ENCODE measurements around the gene TRUB2.
"Not testable (repeated sequence)": the region's sequence is repeated elsewhere in the genome, so short reads cannot be mapped to it uniquely, and the experiment has no call there.

Gene TRUB2

GRCh38 chr9:128340691-128341434 lies 18.6 kb upstream of the TRUB2 start:
- H4K91ac ChIP-seq (ENCODE audit: low read length): no peak overlapping the region
- no peak for DNase-seq
- peak overlapping the region; percentile 35 for H4K8ac ChIP-seq (ENCODE audit: low read length)
- H3K14ac ChIP-seq (ENCODE audit: low read length in 2 of 2): peak overlapping the region in 1 of 2 experiments; percentile 94
- H3K9ac ChIP-seq (ENCODE audit: low read length): peak overlapping the region; percentile 88
- peak overlapping the region; percentile 94 for H3K4me2 ChIP-seq (ENCODE audit: low read length, poor library complexity, severe bottlenecking)
- peak overlapping the region; percentile 43 for H2AFZ ChIP-seq (ENCODE audit: low read depth, low read length)
- no peak overlapping the region for H2BK120ac ChIP-seq (ENCODE audit: low read depth, low read length)
- no peak overlapping the region for H3K27ac ChIP-seq (ENCODE audit: low read length, poor library complexity, severe bottlenecking)
- H2BK15ac ChIP-seq (ENCODE audit: low read depth, poor library complexity, severe bottlenecking): no peak overlapping the region
- peak overlapping the region in 1 of 2 experiments; percentile 2 for H2BK12ac ChIP-seq (ENCODE audit: low read length in 2 of 2)
- H3K4me3 ChIP-seq (ENCODE audit: insufficient read depth in 1 of 2, low read depth in 1 of 2, low read length in 2 of 2): peak overlapping the region; percentile 80 to 89
- H2BK5ac ChIP-seq (ENCODE audit: low read depth, low read length, poor library complexity, severe bottlenecking): no peak overlapping the region
- peaks cover 20% of the 10 kb centered on the region for H3K79me1 ChIP-seq (replicated peaks; ENCODE audit: low read length, poor library complexity, severe bottlenecking)
- H3K27me3 ChIP-seq (ENCODE audit: control insufficient read depth in 1 of 2, insufficient read depth in 1 of 2, low read length in 2 of 2): no peaks in the 10 kb centered on the region
- no peak overlapping the region for H2AK5ac ChIP-seq (ENCODE audit: low read length, severe bottlenecking)
- H3K4ac ChIP-seq (ENCODE audit: low read depth in 1 of 2, low read length in 2 of 2): no peak overlapping the region
- peaks cover 6% of the 10 kb centered on the region for H3K4me1 ChIP-seq (ENCODE audit: control insufficient read depth, insufficient read depth, low read depth, low read length)
- peak overlapping the region in 1 of 2 experiments; percentile 66 for H3K23ac ChIP-seq (ENCODE audit: low read length in 2 of 2)
- H3K9me3 ChIP-seq (ENCODE audit: control insufficient read depth, low read length): no peaks in the 10 kb centered on the region
- peak overlapping the region in 1 of 2 experiments; percentile 67 for H3K18ac ChIP-seq (ENCODE audit: low read depth in 1 of 2, low read length in 2 of 2)
- WGBS: under 1% methylated on average over 41 of the region's 48 CpGs
- peaks cover 32 to 36% of the 10 kb centered on the region in 2 experiments for H3K36me3 ChIP-seq (ENCODE audit: control insufficient read depth in 1 of 2, insufficient read depth in 2 of 2, low read depth in 1 of 2, low read length in 2 of 2)

DNA sequence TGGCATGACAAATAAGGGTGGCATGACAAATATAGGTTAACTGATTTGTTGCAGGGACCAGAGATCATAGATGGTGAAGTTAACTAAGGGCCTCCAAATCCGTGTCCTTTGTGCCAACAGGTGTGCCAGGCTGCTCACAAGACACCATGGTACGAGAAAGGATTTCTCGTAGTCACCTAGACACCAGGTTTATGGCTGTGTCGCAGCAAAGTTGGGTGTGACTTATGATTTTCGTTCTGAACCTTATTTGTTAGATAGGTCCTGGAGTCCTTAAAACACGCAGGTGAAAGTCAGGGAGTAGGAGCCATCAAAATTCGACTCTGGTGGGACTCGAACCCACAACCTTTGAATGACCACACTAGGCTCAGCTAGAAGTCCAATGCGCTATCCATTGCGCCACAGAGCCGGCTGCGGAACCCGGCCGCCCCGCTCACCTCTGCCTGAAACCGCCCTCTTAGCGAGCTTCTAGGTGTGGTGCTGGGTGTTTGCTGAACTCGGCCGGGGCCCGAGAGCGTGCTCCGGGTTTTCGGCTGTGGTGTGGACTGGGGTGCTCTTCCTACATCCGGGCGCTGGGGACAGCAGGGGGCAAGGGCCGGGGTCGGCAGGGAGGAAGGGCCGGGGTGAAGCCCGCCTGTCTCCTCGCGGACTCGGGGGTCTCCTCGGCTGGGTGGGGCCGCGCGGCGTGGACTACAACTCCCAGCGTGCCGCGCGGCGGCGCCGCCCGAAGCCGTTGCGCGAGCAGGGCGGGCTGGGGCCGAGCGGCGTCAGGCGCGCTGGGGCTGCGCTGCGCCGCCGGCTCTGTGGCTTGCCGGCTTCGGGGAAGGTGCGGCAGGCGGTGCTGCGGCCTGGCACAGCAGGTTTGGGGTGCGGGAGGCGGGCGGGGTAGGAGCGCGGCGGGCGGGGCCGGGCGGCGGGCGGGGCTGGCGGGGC lies 17.8 kb upstream of the TRUB2 start, which contains the start of gene SLC27A4:
TSS of gene SLC27A4 (plus strand) at position 767 of the 930 bp plus-strand sequence. CDS start 2,606 bp downstream, outside the sequence.
- peak within 1 kb of the TSS; percentile 85 for H2AFZ ChIP-seq (ENCODE audit: low read depth, low read length)
- H3K4me2 ChIP-seq (ENCODE audit: low read length, poor library complexity, severe bottlenecking): peak within 1 kb of the TSS; percentile 94
- peak; percentile 71 for DNase-seq
- H4K8ac ChIP-seq (ENCODE audit: low read length): peak within 1 kb of the TSS; percentile 83
- H2BK120ac ChIP-seq (ENCODE audit: low read depth, low read length): no peak within 1 kb of the TSS
- H3K27ac ChIP-seq (ENCODE audit: low read length, poor library complexity, severe bottlenecking): no peak within 1 kb of the TSS
- peak within 1 kb of the TSS; percentile 60 for H2BK15ac ChIP-seq (ENCODE audit: low read depth, poor library complexity, severe bottlenecking)
- H4K91ac ChIP-seq (ENCODE audit: low read length): peak within 1 kb of the TSS; percentile 16
- H3K9me3 ChIP-seq (ENCODE audit: control insufficient read depth, low read length): no peaks in the 10 kb centered on the region
- peak within 1 kb of the TSS in 1 of 2 experiments; percentile 94 for H3K14ac ChIP-seq (ENCODE audit: low read length in 2 of 2)
- H3K9ac ChIP-seq (ENCODE audit: low read length): peak within 1 kb of the TSS; percentile 88
- peaks cover 6% of the 10 kb centered on the region for H3K4me1 ChIP-seq (ENCODE audit: control insufficient read depth, insufficient read depth, low read depth, low read length)
- H3K4ac ChIP-seq (ENCODE audit: low read depth in 1 of 2, low read length in 2 of 2): peak within 1 kb of the TSS in 1 of 2 experiments; percentile 40
- peak within 1 kb of the TSS; percentile 80 to 89 for H3K4me3 ChIP-seq (ENCODE audit: insufficient read depth in 1 of 2, low read depth in 1 of 2, low read length in 2 of 2)
- H3K27me3 ChIP-seq (ENCODE audit: control insufficient read depth in 1 of 2, insufficient read depth in 1 of 2, low read length in 2 of 2): no peaks in the 10 kb centered on the region
- peak within 1 kb of the TSS in 1 of 2 experiments; percentile 67 for H3K18ac ChIP-seq (ENCODE audit: low read depth in 1 of 2, low read length in 2 of 2)
- WGBS: 11% methylated on average over 44 of the region's 75 CpGs
- peaks cover 24 to 28% of the 10 kb centered on the region in 2 experiments for H3K36me3 ChIP-seq (ENCODE audit: control insufficient read depth in 1 of 2, insufficient read depth in 2 of 2, low read depth in 1 of 2, low read length in 2 of 2)
- H3K79me1 ChIP-seq (replicated peaks; ENCODE audit: low read length, poor library complexity, severe bottlenecking): peaks cover 18% of the 10 kb centered on the region
- peak within 1 kb of the TSS in 1 of 2 experiments; percentile 2 for H2BK12ac ChIP-seq (ENCODE audit: low read length in 2 of 2)
- no peak within 1 kb of the TSS for H2AK5ac ChIP-seq (ENCODE audit: low read length, severe bottlenecking)
- H3K23ac ChIP-seq (ENCODE audit: low read length in 2 of 2): peak within 1 kb of the TSS in 1 of 2 experiments; percentile 66
- H2BK5ac ChIP-seq (ENCODE audit: low read depth, low read length, poor library complexity, severe bottlenecking): no peak within 1 kb of the TSS

GRCh38 chr9:128338852-128339614 lies 16.8 kb upstream of the TRUB2 start:
- 95% methylated on average over 14 of the region's 15 CpGs for WGBS

More at GRCh38 chr9:128338852-128339614, 16.8 kb upstream of the TRUB2 start:
- not testable (repeated sequence) for H4K91ac ChIP-seq (ENCODE audit: low read length); H2BK12ac ChIP-seq (ENCODE audit: low read length in 2 of 2); H4K8ac ChIP-seq (ENCODE audit: low read length); H3K14ac ChIP-seq (ENCODE audit: low read length in 2 of 2); H3K9ac ChIP-seq (ENCODE audit: low read length); H2BK15ac ChIP-seq (ENCODE audit: low read depth, poor library complexity, severe bottlenecking); H2AK5ac ChIP-seq (ENCODE audit: low read length, severe bottlenecking); H2BK120ac ChIP-seq (ENCODE audit: low read depth, low read length); H3K4me1 ChIP-seq (ENCODE audit: control insufficient read depth, insufficient read depth, low read depth, low read length); H3K9me3 ChIP-seq (ENCODE audit: control insufficient read depth, low read length); H3K18ac ChIP-seq (ENCODE audit: low read depth in 1 of 2, low read length in 2 of 2); H3K23ac ChIP-seq (ENCODE audit: low read length in 2 of 2); H3K4me2 ChIP-seq (ENCODE audit: low read length, poor library complexity, severe bottlenecking); H3K4me3 ChIP-seq (ENCODE audit: insufficient read depth in 1 of 2, low read depth in 1 of 2, low read length in 2 of 2); H2AFZ ChIP-seq (ENCODE audit: low read depth, low read length); H2BK5ac ChIP-seq (ENCODE audit: low read depth, low read length, poor library complexity, severe bottlenecking); H3K4ac ChIP-seq (ENCODE audit: low read depth in 1 of 2, low read length in 2 of 2); H3K27ac ChIP-seq (ENCODE audit: low read length, poor library complexity, severe bottlenecking); H3K27me3 ChIP-seq (ENCODE audit: control insufficient read depth in 1 of 2, insufficient read depth in 1 of 2, low read length in 2 of 2); DNase-seq
- H3K79me1 ChIP-seq (replicated peaks; ENCODE audit: low read length, poor library complexity, severe bottlenecking): peaks cover 17% of the 10 kb centered on the region
- H3K36me3 ChIP-seq (ENCODE audit: control insufficient read depth in 1 of 2, insufficient read depth in 2 of 2, low read depth in 1 of 2, low read length in 2 of 2): peaks cover 18 to 19% of the 10 kb centered on the region in 2 experiments

Data from mesenchymal stem cell (in vitro differentiated cells and primary cell).